GM21360 (cell line): ENCODE data around the gene FDCSP.
"Not testable (repeated sequence)": the region's sequence is repeated elsewhere in the genome, so short reads cannot be mapped to it uniquely, and the experiment has no call there.

ENCODE experiments used
- ATAC-seq: cut with Tn5 transposase; IDR thresholded peaks from one replicate; pipeline ENCODE4 v1.9.1; 2021; ENCODE audit warnings: mild to moderate bottlenecking, moderate library complexity; ENCODE audit not compliant: unreplicated experiment

FDCSP gene

GRCh38 chr4:70225824-70226223, at the start of gene FDCSP:
FDCSP (plus strand) TSS chr4:70226124; CDS start chr4:70231195, 5,071 bp downstream.
- no peak for ATAC-seq

- no peak for ATAC-seq
Observed at GRCh38 chr4:70177090-70177489, 48.8 kb upstream of the FDCSP start.

GRCh38 chr4:70178075-70178660, 47.8 kb upstream of the FDCSP start:
- no peak for ATAC-seq

GRCh38 chr4:70179811-70180210, 46.1 kb upstream of the FDCSP start:
- ATAC-seq = no peak

- ATAC-seq = no peak
Observed at GRCh38 chr4:70181864-70182263, 44.1 kb upstream of the FDCSP start.

- ATAC-seq = no peak
Observed at GRCh38 chr4:70182517-70183167, 43.3 kb upstream of the FDCSP start.

- peak; percentile 79 for ATAC-seq
Observed at GRCh38 chr4:70183168-70183939, 42.6 kb upstream of the FDCSP start.

- no peak for ATAC-seq
Observed at GRCh38 chr4:70183940-70184246, 42.0 kb upstream of the FDCSP start.

GRCh38 chr4:70187216-70187615, 38.7 kb upstream of the FDCSP start:
- ATAC-seq = no peak

GRCh38 chr4:70190579-70190978, 35.3 kb upstream of the FDCSP start:
- ATAC-seq = no peak

- ATAC-seq = no peak
Observed at GRCh38 chr4:70191647-70192046, 34.3 kb upstream of the FDCSP start.

GRCh38 chr4:70192895-70193294, 33.0 kb upstream of the FDCSP start:
- no peak for ATAC-seq

- no peak for ATAC-seq
Observed at GRCh38 chr4:70195425-70195824, 30.5 kb upstream of the FDCSP start, which contains the start of gene ODAM. ODAM (plus strand) TSS chr4:70195725; CDS start chr4:70196544, 819 bp downstream.

GRCh38 chr4:70196857-70197256, 29.1 kb upstream of the FDCSP start:
- no peak for ATAC-seq

GRCh38 chr4:70197842-70198241, 28.1 kb upstream of the FDCSP start:
- no peak for ATAC-seq

GRCh38 chr4:70203601-70204000, 22.3 kb upstream of the FDCSP start:
- no peak for ATAC-seq

- ATAC-seq = not testable (repeated sequence)
Observed at GRCh38 chr4:70212752-70213151, 13.2 kb upstream of the FDCSP start.

- not testable (repeated sequence) for ATAC-seq
Observed at GRCh38 chr4:70216109-70216508, 9.8 kb upstream of the FDCSP start.

GRCh38 chr4:70216550-70216949, 9.4 kb upstream of the FDCSP start:
- not testable (repeated sequence) for ATAC-seq

GRCh38 chr4:70221389-70221788, 4.5 kb upstream of the FDCSP start:
- not testable (repeated sequence) for ATAC-seq

- not testable (repeated sequence) for ATAC-seq
Observed at GRCh38 chr4:70221818-70222217, 4.1 kb upstream of the FDCSP start.

GRCh38 chr4:70236125-70236524, 10.2 kb downstream of the FDCSP start:
- no peak for ATAC-seq
